ENCODE results near the gene MED12L.

Gene MED12L

DNA sequence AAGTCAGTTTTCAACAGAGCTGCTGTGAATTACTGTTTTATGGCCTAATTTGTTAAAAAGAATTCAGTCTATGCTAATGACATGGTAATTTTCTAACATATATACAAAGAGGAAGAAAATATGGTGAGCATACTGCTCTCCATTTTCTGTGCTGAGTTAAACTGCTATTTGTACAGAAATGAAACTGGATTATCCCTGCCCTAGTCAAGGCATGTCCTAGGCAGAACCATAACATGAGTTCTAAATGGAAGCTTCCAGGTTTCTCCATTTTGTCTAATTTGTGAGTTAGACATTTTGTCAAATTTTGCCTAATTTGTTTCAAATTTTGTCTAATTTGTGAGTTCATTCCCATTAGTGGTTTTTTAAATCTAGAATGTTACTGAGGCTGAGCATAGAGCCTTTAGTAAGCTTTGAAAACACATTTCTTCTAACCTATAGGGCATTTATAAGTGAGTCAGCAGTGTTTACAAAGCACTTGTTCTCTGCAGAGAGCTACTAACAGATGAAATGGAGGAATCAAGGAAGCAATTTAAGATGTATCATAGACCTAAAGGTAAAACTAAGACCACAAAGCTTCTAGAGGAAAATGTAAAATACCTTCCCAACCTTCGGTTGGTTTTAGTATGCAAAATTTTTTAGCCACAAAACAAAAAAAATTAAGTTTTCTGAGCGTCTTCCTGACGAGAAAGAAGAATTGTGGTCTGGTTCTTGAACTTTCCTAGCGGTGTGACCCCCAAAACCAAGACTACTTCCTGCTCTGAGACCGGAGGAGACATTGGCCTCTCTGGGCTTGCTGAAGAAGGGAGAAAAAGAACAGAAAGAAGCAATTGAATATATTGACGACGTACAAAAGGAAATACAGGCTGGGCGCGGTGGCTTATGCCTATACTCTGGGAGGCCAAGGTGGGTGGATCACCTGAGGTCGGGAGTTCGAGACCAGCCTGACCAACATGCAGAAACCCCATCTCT lies 183.1 kb downstream of the MED12L start:
- no peak overlapping the region for H3K4me3 ChIP-seq (ENCODE audit: low read length)
- TF ChIP-seq, protein P1, sequence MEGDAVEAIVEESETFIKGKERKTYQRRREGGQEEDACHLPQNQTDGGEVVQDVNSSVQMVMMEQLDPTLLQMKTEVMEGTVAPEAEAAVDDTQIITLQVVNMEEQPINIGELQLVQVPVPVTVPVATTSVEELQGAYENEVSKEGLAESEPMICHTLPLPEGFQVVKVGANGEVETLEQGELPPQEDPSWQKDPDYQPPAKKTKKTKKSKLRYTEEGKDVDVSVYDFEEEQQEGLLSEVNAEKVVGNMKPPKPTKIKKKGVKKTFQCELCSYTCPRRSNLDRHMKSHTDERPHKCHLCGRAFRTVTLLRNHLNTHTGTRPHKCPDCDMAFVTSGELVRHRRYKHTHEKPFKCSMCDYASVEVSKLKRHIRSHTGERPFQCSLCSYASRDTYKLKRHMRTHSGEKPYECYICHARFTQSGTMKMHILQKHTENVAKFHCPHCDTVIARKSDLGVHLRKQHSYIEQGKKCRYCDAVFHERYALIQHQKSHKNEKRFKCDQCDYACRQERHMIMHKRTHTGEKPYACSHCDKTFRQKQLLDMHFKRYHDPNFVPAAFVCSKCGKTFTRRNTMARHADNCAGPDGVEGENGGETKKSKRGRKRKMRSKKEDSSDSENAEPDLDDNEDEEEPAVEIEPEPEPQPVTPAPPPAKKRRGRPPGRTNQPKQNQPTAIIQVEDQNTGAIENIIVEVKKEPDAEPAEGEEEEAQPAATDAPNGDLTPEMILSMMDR (IDR thresholded peaks at IDR 0.05; ENCODE audit: insufficient read depth, low read depth, low read length, missing control alignments) = no peak
- DNase-seq (ENCODE audit: low read depth) = no peak

DNA sequence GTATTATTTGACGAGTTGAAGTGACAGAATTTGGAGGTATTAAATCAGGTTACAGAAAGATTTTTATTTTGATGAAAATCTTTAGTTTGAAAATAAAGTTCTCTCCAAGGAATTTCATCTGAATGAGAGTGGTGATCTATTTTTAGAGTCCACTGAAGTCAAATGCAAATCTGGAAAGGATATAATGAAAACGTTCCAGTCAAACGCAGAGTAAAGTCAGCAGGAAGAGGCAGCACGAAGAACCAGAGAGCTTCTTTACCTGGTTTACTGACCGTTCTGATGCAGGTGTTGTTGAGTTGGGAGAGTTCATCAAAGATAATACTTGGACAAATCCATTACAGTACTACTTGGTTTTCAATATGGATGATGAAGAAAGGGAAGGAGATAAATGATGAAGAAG lies 184.2 kb downstream of the MED12L start:
- TF ChIP-seq, protein P1 (IDR thresholded peaks at IDR 0.05; ENCODE audit: insufficient read depth, low read depth, low read length, missing control alignments) = no peak
- DNase-seq (ENCODE audit: low read depth) = no peak
- no peak overlapping the region for H3K4me3 ChIP-seq (ENCODE audit: low read length)

DNA sequence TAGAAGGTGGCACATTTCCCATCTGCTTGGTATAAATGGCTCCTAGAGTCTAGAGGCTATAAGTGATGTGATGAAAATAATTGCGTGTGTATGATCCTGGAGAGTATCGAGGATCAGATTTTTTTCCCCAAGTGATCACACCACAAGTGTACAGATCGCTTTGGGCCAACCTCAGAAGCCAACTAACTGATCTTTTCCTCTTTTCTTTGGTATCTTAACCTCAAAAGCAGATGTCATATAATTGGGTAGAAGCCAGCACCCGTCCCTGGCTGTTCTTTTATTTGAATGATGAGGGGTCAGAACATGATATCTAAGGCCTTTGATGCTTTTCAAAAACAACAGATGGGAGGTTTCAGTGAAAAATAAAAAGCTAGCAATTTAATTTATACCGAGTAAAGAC lies 189.6 kb downstream of the MED12L start:
- no peak for DNase-seq (ENCODE audit: low read depth)
- H3K4me3 ChIP-seq (ENCODE audit: low read length) = no peak overlapping the region
- TF ChIP-seq, protein P1 (IDR thresholded peaks at IDR 0.05; ENCODE audit: insufficient read depth, low read depth, low read length, missing control alignments) = no peak

DNA sequence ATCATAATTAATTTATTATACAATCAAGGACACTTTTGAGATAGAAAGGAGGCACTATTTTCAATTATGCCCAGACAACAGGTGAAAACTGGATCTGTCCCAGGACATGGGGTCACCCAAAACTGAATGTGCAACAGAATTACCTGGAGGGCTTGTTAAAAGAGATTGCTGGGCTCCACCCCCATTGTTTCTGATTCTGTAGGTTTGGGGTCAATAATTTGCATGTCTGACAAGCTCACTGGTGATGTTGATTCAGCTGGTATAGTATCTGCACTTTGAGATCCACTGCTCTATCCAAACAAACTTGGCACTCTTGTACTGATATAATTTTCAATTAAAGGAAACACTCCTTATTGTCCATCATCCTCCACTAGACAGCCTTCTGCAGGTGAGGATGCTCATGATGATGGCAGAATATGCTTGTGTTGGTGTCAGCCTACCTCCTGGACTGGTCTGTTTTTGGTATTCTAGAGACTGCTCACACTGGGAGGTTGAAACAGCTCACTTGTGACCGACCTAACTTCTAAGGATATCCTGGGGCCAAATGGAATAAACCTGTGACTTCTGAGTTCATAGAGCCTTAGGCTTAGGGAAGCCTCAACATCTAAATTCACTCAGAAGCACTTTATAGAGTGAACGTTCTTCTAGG lies 190.7 kb downstream of the MED12L start:
- H3K4me3 ChIP-seq (ENCODE audit: low read length) = no peak overlapping the region
- DNase-seq (ENCODE audit: low read depth) = no peak
- TF ChIP-seq, protein P1 (IDR thresholded peaks at IDR 0.05; ENCODE audit: insufficient read depth, low read depth, low read length, missing control alignments) = no peak

DNA sequence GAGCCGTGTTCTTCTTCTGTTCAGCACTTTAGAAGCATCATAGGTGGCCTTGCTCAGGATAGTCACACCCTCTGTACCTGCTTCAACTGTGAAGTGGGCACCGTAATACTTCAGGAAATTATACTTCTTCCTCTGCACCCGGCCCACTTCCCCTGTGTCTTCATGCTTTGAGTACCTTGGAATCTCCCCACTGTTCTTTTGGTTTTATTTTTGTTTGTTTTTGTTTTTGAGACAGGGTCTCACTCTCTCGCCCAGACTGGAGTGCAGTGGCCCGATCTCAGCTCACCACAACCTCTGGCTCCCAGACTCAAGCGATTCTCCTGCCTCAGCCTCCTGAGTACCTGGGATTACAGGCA lies 191.2 kb downstream of the MED12L start:
- TF ChIP-seq, protein P1 (IDR thresholded peaks at IDR 0.05; ENCODE audit: insufficient read depth, low read depth, low read length, missing control alignments) = no peak
- no peak for DNase-seq (ENCODE audit: low read depth)
- H3K4me3 ChIP-seq (ENCODE audit: low read length) = no peak overlapping the region

DNA sequence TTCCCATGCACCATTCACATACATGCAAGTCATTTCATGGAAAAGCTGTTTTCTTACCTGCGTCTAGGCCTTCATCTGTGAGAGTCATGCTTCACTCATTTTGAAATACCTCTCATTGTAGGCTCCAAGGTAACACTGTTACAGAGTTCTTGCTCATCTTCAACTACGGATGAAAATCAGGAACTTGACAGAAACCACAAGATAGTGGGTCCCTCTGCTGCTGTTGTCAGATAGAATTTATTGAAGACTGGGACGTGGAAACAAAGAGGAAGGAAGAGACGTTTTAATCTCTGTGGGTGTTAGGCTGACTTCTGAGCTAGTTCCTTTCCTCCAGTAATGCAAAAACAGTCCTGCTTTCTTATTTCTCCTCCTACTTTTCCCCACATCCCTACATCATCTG lies 192.8 kb downstream of the MED12L start, which contains the start of gene P2RY14:
Gene P2RY14, minus strand, starts transcription at position 313 of the 400 bp plus-strand sequence. CDS start 64,226 bp downstream, outside the sequence.
- H3K4me3 ChIP-seq (ENCODE audit: low read length) = no peak within 1 kb of the TSS
- DNase-seq (ENCODE audit: low read depth) = no peak
- TF ChIP-seq, protein P1 (IDR thresholded peaks at IDR 0.05; ENCODE audit: insufficient read depth, low read depth, low read length, missing control alignments) = no peak

Data from epithelial cell of esophagus (primary cell).